Ectodermal cell (in vitro differentiated cells): Measurements from ENCODE around the gene SIRT3.

Experiments used
- H3K27ac ChIP-seq: 2 replicates; pipeline ENCODE4 v1.7.0; 2013; ENCODE audit warnings: mild to moderate bottlenecking, low read depth, low read length; ENCODE audit not compliant: insufficient read depth, poor library complexity, severe bottlenecking
- H3K27me3 ChIP-seq: 2 replicates; pipeline ENCODE4 v1.7.0; 2013; ENCODE audit warnings: mild to moderate bottlenecking, low read length; ENCODE audit not compliant: insufficient read depth, control insufficient read depth, poor library complexity, severe bottlenecking
- H3K36me3 ChIP-seq: one replicate; pipeline ENCODE4 v1.7.0; 2013; ENCODE audit warnings: low read length; ENCODE audit not compliant: control insufficient read depth, insufficient read depth
- H3K4me1 ChIP-seq: one replicate; pipeline ENCODE4 v1.7.0; 2013; ENCODE audit warnings: low read length; ENCODE audit not compliant: control insufficient read depth, insufficient read depth
- H3K4me3 ChIP-seq: 2 replicates; pipeline ENCODE4 v1.7.0; 2013; ENCODE audit warnings: low read depth, low read length, control low read depth; ENCODE audit not compliant: insufficient read depth
- H3K9me3 ChIP-seq: 2 replicates; pipeline ENCODE4 v1.7.0; 2013; ENCODE audit warnings: mild to moderate bottlenecking, low read length, moderate library complexity; ENCODE audit not compliant: control insufficient read depth
- WGBS, 2 experiments: methylation state at CpG; one replicate each; pipeline ENCODE4 v1.1.7; 2013; ENCODE audit warnings: missing lambda C conversion rate in 2 of 2; 5-methylcytosine and 5-hydroxymethylcytosine counted together

The SIRT3 gene

DNA sequence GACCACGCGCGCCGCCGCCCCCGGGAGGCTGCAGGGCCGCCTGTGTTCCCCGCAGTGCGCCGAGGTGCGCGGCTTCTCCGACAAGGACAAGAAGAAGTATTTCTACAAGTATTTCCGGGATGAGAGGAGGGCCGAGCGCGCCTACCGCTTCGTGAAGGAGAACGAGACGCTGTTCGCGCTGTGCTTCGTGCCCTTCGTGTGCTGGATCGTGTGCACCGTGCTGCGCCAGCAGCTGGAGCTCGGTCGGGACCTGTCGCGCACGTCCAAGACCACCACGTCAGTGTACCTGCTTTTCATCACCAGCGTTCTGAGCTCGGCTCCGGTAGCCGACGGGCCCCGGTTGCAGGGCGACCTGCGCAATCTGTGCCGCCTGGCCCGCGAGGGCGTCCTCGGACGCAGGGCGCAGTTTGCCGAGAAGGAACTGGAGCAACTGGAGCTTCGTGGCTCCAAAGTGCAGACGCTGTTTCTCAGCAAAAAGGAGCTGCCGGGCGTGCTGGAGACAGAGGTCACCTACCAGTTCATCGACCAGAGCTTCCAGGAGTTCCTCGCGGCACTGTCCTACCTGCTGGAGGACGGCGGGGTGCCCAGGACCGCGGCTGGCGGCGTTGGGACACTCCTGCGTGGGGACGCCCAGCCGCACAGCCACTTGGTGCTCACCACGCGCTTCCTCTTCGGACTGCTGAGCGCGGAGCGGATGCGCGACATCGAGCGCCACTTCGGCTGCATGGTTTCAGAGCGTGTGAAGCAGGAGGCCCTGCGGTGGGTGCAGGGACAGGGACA, 44.8 kb upstream of the SIRT3 start:
- peaks cover 57% of the 10 kb centered on the region for H3K27me3 ChIP-seq
- no peak overlapping the region for H3K27ac ChIP-seq
- H3K9me3 ChIP-seq: no peaks in the 10 kb centered on the region
- H3K4me1 ChIP-seq: no peaks in the 10 kb centered on the region
- no peak overlapping the region for H3K4me3 ChIP-seq
- 74 to 77% methylated on average over 79 of the region's 79 CpGs for WGBS, 2 experiments
- no peaks in the 10 kb centered on the region for H3K36me3 ChIP-seq

DNA sequence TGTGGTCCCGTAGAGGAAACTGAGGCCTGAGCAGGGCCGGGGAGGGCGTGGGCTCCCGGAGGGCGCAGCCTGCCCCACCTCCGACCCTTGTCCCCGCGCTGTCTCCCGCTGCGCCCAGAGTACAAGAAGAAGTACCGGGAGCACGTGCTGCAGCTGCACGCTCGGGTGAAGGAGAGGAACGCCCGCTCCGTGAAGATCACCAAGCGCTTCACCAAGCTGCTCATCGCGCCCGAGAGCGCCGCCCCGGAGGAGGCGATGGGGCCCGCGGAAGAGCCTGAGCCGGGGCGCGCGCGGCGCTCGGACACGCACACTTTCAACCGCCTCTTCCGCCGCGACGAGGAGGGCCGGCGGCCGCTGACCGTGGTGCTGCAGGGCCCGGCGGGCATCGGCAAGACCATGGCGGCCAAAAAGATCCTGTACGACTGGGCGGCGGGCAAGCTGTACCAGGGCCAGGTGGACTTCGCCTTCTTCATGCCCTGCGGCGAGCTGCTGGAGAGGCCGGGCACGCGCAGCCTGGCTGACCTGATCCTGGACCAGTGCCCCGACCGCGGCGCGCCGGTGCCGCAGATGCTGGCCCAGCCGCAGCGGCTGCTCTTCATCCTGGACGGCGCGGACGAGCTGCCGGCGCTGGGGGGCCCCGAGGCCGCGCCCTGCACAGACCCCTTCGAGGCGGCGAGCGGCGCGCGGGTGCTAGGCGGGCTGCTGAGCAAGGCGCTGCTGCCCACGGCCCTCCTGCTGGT, 44.0 kb upstream of the SIRT3 start:
- WGBS, 2 experiments: 20 to 22% methylated on average over 85 of the region's 85 CpGs
- no peaks in the 10 kb centered on the region for H3K9me3 ChIP-seq
- no peaks in the 10 kb centered on the region for H3K36me3 ChIP-seq
- peaks cover 57% of the 10 kb centered on the region for H3K27me3 ChIP-seq
- no peaks in the 10 kb centered on the region for H3K4me1 ChIP-seq
- no peak overlapping the region for H3K4me3 ChIP-seq
- H3K27ac ChIP-seq: no peak overlapping the region

DNA sequence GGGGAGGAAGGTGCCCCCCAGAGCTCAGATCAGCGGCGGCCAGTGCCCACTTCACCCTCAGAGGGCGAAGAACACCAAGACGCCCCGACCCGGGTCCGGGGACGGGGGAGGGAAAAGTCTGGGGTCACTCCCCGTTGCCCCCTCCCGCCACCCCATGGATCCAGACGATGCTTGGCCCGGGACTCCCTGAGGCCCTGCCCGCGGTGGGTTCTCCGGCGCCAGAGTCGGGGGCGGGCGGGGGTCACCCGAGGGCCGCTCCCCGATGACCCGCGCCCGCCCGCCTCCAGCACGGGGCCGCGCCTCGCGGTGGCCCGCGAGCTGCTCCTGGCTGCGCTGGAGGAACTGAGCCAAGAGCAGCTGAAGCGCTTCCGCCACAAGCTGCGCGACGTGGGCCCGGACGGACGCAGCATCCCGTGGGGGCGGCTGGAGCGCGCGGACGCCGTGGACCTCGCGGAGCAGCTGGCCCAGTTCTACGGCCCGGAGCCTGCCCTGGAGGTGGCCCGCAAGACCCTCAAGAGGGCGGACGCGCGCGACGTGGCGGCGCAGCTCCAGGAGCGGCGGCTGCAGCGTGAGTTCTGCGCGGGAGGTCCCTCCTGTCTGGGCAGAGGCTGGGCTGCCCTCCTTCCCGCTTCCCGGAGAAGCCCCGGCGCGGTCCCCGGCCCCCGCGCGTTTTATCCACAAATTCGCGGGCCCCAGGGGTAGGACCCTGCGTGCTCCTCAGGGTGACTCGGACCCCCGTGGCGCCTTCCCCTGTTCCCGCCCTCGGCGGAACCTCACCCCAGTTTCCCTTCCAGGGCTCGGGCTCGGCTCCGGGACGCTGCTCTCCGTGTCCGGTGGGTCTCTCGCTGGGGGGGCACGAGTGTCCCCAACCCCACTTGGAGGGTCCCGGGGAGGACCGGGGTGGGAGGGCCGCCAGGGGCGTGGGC, 43.2 kb upstream of the SIRT3 start:
- Histone ChIP-seq H3K4me3 (no peak overlapping the region), H3K27me3 (peaks cover 57% of the 10 kb centered on the region), H3K27ac (no peak overlapping the region), H3K36me3 (no peaks in the 10 kb centered on the region), H3K4me1 (no peaks in the 10 kb centered on the region), H3K9me3 (no peaks in the 10 kb centered on the region)
- 74 to 76% methylated on average over 97 of the region's 97 CpGs for WGBS, 2 experiments

DNA sequence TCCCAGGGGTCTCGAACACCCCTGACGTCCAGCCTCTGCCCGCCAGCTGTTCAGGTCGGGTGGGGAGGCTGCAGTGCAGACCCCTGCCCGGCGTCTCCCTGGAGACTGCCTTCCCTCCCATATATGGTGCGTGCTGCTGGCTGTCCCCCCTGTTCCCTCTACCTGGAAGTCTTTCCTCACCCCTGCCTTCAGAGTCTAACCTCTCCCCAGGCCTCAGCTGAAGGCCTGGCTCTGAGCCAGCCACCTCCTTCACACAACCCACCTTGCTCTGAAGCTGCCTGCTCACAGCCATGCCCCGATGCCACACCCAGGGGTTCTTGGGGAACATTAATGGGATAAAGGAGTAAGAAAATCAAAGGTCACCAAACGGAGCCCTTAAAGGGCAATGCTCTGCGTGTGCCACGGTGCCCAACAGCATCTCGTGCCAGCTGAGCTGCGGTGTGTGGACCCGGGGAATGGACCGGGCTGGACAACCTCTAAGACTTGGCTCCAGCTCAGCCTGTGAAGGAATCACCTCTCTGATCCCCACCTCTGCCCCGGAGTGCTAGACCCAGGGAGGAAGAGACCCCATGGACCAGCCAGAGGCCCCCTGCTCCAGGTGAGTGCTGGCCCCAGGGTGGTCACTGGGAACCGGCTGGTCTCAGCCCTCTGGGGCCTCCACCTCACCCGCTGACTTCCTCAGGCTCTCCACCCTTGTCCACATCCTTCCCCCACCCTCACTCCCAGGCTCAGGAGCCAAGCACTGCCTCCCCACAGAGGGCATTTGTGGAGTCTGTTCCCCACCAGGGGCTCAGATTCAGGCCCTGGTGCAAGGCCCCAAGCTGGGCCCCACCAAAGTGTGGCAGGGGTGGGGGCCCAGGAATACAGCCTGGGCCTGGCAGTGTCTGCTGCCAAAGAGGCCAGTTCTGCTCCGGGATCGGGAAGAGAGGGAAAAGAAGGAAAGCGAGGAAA, 42.1 kb upstream of the SIRT3 start, which contains the start of gene NLRP6:
Gene NLRP6 (plus strand): TSS at position 407 of the 951 bp plus-strand sequence. CDS start 163 bp downstream, at position 570.
- WGBS, 2 experiments: 92 to 93% methylated on average over 21 of the region's 21 CpGs
- H3K27ac ChIP-seq: no peak within 1 kb of the TSS
- no peaks in the 10 kb centered on the region for H3K4me1 ChIP-seq
- H3K4me3 ChIP-seq: no peak within 1 kb of the TSS
- no peaks in the 10 kb centered on the region for H3K9me3 ChIP-seq
- peaks cover 53% of the 10 kb centered on the region for H3K27me3 ChIP-seq
- H3K36me3 ChIP-seq: no peaks in the 10 kb centered on the region

DNA sequence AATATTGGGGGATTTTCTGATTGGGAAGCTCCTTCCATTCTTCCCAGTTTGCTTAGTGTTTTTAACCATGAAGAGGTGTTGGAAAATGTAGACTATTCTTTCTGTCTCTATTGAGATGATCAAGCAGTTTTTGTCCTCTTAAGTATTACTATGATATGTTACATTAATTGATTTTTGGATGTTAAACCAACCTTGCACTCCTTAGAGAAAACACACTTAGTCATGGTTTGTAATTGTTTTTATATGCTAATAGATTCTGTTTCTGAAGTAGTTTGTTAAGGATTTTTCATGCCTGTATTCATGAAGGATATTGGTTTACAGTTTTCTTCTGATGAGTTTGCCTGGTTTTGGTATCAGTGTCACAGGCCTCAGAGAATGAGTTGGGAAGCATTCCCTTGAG, 40.1 kb upstream of the SIRT3 start:
- Histone ChIP-seq H3K27me3 (peaks cover 34% of the 10 kb centered on the region), H3K36me3 (no peaks in the 10 kb centered on the region), H3K9me3 (no peaks in the 10 kb centered on the region), H3K4me1 (no peaks in the 10 kb centered on the region), H3K27ac (no peak overlapping the region), H3K4me3 (no peak overlapping the region)

DNA sequence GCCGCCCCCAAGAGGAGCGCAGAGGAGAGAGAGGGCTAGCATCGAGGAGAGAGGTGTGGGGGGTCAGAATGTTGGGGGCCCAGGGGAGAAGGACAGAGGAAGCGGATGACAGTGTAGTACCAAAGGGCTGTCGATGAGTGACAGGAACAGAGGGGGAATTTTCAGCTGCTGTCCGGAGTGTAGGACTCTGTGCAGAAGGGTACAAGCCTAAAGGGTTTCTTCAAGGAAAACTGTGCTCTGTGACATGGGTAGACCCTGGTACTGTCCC, 36.7 kb upstream of the SIRT3 start:
- Histone ChIP-seq H3K4me3 (no peak overlapping the region), H3K36me3 (no peaks in the 10 kb centered on the region), H3K9me3 (no peaks in the 10 kb centered on the region), H3K27me3 (peaks cover under 1% of the 10 kb centered on the region), H3K4me1 (no peaks in the 10 kb centered on the region), H3K27ac (no peak overlapping the region)
- WGBS, 2 experiments: 94 to 95% methylated on average over 6 of the region's 6 CpGs

DNA sequence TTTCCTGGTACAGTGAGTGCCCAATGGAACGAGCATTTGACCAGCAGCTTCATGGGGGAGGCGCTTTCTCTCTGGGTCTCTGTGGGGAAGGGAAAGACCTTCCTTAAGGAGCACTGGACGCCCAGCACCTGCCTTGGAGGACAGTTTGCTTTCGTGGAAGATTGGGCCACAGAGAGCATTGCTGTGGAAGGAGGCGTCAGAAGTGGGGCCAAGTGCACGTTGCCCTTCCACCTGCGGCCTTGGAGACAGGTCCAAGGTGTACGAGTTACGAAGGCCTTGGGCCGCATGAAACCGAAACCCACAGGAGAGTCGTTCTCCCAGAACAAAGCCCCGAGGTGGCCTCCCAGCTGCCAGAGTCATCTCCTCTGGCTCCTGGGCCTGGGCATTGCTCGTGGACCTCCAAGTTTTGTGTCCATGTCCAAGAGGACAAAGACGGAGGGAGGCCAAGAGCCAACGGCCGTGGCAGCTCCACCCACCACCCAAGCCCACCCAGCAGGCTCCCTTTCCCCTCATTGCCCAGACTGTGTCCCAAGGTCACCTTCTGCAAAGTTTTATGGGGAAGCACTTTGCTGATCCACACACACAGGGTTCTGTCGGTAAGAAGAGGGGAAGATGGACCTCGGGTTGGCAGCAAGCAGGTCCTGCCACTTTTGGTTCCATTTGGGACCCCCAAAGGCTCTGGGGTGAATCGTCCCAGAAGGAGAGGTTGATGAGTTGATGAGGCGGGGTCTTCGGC, 36.2 kb upstream of the SIRT3 start:
- 92 to 93% methylated on average over 22 of the region's 22 CpGs for WGBS, 2 experiments
- no peaks in the 10 kb centered on the region for H3K27me3 ChIP-seq
- H3K9me3 ChIP-seq: no peaks in the 10 kb centered on the region
- H3K4me3 ChIP-seq: no peak overlapping the region
- H3K4me1 ChIP-seq: no peaks in the 10 kb centered on the region
- H3K27ac ChIP-seq: no peak overlapping the region
- H3K36me3 ChIP-seq: no peaks in the 10 kb centered on the region

DNA sequence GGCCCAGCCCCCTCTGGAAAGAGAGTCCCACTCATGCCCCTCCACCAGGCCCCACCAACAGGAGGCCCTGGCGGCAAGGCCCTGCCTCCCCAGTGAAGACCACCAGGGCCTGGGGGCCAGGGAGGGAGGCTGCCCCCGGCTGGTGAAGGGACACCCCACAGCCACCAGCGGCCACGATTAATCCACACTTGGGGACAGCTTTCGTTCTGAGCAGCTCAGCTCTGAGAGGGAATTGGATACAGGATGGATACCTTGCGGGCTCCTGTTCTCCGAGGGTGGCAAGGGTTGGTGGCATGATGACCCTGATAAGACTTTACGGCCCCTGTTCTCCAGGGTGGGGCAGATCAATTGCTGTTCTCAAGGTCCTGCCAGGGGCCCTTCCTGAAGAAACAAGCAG, 35.2 kb upstream of the SIRT3 start:
- Histone ChIP-seq H3K27me3 (no peaks in the 10 kb centered on the region), H3K36me3 (no peaks in the 10 kb centered on the region), H3K4me3 (no peak overlapping the region), H3K4me1 (no peaks in the 10 kb centered on the region), H3K27ac (no peak overlapping the region), H3K9me3 (no peaks in the 10 kb centered on the region)
- 92 to 96% methylated on average over 8 of the region's 8 CpGs for WGBS, 2 experiments
